ENCODE results near the gene BRD4. TPM values are rescaled to one million over a fixed set of nuclear protein-coding genes. Genes with fewer than 3 reads are reported as not detected.

Gene BRD4
- total RNA-seq, 1 donor from 2014 or later, result 152 TPM

DNA sequence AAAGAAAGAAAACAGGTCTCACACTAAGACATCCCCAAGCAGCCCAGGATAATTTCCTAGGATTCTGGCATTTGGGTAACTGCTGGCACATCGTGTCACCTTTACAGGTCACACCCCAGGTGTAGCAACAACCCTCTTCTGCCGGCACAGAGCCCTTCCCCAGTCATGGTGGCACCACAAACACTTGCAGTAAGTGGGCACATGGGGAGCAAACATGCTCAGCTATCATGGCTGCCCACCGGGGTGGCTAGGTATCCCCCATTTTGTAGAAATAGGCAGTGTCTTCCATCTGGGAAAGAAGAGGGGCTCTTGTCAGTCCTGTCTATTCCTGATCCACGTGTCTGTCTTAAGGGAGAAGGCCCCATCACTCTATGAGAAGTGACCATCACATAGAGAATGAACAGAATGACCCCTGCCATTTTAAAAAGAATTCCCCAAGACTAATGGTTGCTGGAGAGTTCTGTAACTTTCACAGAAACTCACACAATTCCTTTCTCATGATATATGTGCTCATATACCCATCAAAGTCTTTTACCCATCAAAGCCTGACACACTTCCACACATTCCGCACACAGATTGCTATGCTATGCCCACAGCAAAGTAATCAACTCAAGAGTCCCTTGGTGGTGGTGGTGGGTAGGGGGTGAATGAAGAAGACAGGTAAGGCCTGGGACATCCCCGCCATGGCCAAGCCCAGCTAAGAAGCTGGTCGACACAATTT lies 33.3 kb downstream of the BRD4 start:
- TF ChIP-seq, protein P1, sequence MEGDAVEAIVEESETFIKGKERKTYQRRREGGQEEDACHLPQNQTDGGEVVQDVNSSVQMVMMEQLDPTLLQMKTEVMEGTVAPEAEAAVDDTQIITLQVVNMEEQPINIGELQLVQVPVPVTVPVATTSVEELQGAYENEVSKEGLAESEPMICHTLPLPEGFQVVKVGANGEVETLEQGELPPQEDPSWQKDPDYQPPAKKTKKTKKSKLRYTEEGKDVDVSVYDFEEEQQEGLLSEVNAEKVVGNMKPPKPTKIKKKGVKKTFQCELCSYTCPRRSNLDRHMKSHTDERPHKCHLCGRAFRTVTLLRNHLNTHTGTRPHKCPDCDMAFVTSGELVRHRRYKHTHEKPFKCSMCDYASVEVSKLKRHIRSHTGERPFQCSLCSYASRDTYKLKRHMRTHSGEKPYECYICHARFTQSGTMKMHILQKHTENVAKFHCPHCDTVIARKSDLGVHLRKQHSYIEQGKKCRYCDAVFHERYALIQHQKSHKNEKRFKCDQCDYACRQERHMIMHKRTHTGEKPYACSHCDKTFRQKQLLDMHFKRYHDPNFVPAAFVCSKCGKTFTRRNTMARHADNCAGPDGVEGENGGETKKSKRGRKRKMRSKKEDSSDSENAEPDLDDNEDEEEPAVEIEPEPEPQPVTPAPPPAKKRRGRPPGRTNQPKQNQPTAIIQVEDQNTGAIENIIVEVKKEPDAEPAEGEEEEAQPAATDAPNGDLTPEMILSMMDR (conservative IDR thresholded peaks at IDR 0.05), result no peak
- Mint-ChIP-seq H3K27me3 (ENCODE audit: low read depth) (no peaks in the 10 kb centered on the region), H3K36me3 (ENCODE audit: low read depth) (peaks cover 3% of the 10 kb centered on the region), H3K27ac (ENCODE audit: unreplicated experiment) (peak overlapping the region; percentile 79), H3K4me3 (no peak overlapping the region), H3K9me3 (no peaks in the 10 kb centered on the region), H3K4me1 (peaks cover 63% of the 10 kb centered on the region)
- DNase-seq (ENCODE audit: low read depth, low spot score), result no peak

DNA sequence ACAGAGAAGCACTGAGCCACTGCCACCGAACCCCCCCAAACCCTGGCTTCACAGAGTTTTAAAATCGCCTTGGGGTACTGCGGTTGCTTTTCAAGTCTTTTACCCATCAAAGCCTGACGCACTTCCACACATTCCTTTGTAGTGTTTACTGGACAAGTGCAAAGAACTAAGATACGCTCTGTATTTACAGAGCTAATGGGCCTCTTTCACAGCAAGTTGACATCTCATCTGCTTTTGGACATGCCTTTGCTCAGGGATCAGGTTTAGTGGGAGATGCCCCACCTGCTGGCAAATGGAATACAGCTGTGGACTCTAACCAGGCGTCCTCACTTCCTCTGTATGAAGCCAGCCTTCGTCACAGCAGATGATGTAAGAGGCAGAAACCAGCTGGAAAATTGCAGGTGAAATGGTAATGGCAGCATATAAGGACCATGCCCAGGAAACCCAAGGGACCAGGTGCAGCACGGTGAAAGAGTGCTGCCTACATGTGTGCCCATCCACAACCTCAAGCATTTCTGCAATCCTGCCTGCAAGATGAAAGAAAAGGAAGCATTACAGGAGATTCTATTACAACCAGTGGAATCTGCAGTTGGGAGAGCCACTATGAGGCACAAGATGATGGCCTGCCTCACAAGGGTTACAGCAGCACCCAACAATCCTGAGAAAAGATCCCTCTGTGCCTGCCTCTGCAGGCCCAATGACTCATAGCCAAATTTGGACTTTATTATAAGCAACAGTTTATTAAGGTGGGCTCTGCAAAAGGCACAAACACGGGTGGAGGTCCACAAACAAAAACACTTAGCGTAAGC lies 34.7 kb downstream of the BRD4 start:
- no peaks in the 10 kb centered on the region for H3K9me3 Mint-ChIP-seq
- H3K4me1 Mint-ChIP-seq, result peaks cover 52% of the 10 kb centered on the region
- H3K36me3 Mint-ChIP-seq (ENCODE audit: low read depth), result peaks cover 3% of the 10 kb centered on the region
- peak overlapping the region; percentile 78 for H3K27ac Mint-ChIP-seq (ENCODE audit: unreplicated experiment)
- no peaks in the 10 kb centered on the region for H3K27me3 Mint-ChIP-seq (ENCODE audit: low read depth)
- DNase-seq (ENCODE audit: low read depth, low spot score), result no peak
- H3K4me3 Mint-ChIP-seq, result peak overlapping the region; percentile 40
- TF ChIP-seq, protein P1 (conservative IDR thresholded peaks at IDR 0.05), result no peak

DNA sequence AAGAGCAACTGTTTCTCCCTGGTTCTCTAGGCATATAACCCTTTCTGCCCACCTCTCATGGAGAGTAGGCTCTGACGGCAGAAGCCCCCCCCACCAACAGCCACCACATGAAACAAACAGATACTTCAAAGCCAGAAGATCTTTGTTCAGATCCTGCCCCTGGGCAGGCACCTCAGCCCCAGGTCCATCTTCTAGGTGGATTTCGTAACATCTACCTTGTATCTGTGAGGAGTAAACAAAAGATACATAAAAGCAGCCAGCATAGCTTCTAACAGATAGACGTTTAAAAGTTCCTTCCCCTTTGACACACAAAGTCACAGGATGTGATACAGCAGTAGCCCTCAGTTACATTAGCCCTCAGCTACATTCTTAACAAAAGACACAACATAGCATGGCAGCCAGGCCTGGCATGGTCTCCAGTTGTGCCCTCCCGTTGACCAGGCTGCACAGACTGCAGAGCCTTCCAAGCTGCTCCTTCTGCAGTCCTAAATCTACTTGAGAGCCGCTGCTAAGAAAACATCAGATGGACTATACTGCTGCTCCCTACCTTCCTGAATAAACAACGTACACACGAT lies 35.4 kb downstream of the BRD4 start:
- Mint-ChIP-seq H3K36me3 (ENCODE audit: low read depth) (peaks cover 3% of the 10 kb centered on the region), H3K4me3 (no peak overlapping the region), H3K27ac (ENCODE audit: unreplicated experiment) (peak overlapping the region; percentile 46), H3K9me3 (no peaks in the 10 kb centered on the region), H3K27me3 (ENCODE audit: low read depth) (no peaks in the 10 kb centered on the region), H3K4me1 (peaks cover 56% of the 10 kb centered on the region)
- DNase-seq (ENCODE audit: low read depth, low spot score), result no peak
- TF ChIP-seq, protein P1 (conservative IDR thresholded peaks at IDR 0.05), result no peak

DNA sequence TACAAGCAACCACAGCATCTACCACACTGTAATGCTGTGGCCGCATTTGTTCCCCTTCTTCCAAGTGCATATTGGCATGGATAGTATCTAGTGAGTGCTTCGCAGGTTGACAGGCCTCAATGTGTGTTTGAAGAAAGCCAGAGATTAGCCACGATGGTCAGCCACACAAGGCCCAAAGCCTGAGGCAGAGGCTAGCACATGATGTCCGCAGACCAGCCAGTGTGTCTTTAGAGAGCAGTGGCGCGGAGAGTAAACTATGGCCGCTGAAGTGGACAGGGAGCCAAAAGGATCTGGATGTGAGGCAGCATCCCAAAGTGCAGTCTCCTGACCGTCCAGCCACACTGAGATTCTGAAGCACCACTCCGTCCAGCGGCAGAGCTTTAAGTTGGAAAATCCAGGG lies 36.0 kb downstream of the BRD4 start:
- Mint-ChIP-seq H3K27ac (ENCODE audit: unreplicated experiment) (no peak overlapping the region), H3K27me3 (ENCODE audit: low read depth) (no peaks in the 10 kb centered on the region), H3K4me1 (peaks cover 62% of the 10 kb centered on the region), H3K9me3 (no peaks in the 10 kb centered on the region), H3K36me3 (ENCODE audit: low read depth) (peaks cover 3% of the 10 kb centered on the region), H3K4me3 (no peak overlapping the region)
- no peak for DNase-seq (ENCODE audit: low read depth, low spot score)
- TF ChIP-seq, protein P1 (conservative IDR thresholded peaks at IDR 0.05), result no peak

DNA sequence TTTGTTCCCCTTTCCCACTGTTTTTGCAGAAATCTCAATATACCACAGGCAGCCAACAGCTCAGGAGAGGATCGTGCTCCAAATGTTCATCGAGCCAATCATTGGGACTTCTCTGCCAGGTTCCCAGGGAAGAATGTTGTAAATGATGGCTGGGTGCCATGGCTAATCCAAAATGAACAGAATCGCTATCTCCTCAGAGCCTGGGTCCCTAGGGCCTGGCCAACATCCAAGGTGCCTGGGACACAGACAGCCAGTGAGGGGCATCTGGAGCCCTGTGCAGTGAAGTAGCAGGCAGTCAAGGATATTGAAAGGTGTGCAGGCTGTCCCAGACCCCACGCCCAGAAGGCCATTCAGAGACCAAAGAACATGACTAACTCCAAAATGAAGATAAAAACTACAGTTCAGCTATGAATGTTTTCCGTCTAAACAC lies 37.8 kb downstream of the BRD4 start:
- no peaks in the 10 kb centered on the region for H3K9me3 Mint-ChIP-seq
- TF ChIP-seq, protein P1 (conservative IDR thresholded peaks at IDR 0.05), result no peak
- H3K27ac Mint-ChIP-seq (ENCODE audit: unreplicated experiment), result no peak overlapping the region
- peaks cover 68% of the 10 kb centered on the region for H3K4me1 Mint-ChIP-seq
- peaks cover 3% of the 10 kb centered on the region for H3K36me3 Mint-ChIP-seq (ENCODE audit: low read depth)
- DNase-seq (ENCODE audit: low read depth, low spot score), result no peak
- H3K27me3 Mint-ChIP-seq (ENCODE audit: low read depth), result no peaks in the 10 kb centered on the region
- H3K4me3 Mint-ChIP-seq, result no peak overlapping the region
